H1 (cell line): ENCODE data around the gene ANKFN1. TPM values are rescaled to one million over a fixed set of nuclear protein-coding genes. Genes with fewer than 3 reads are reported as not detected.

ENCODE experiments used
- RNF2 ChIP-seq: fragments of 200-900, 300-1000 bp; sonication (generic); IDR thresholded peaks from 2 replicates; pipeline ENCODE4 v1.7.1; 2016; ENCODE audit warnings: borderline replicate concordance, low read depth, mild to moderate bottlenecking, antibody characterized with exemption, low read length; ENCODE audit not compliant: poor library complexity, severe bottlenecking; ENCODE audit errors: missing control alignments
- polyA plus RNA-seq, 7 experiments: library from polyadenylated mRNA; depleted of rRNA in 3 of 7; stranded (reverse) in 5 of 7; unstranded in 2 of 7; fragments of >200 nt in 5 of 7; fragments of 200-250 nt in 2 of 7; gene quantifications; 1 replicate in 5 of 7; 2 replicates in 1 of 7; 4 replicates in 1 of 7; pipeline versions ENCODE4 v1.2.1 to v1.2.3, GENCODE V29; 2011 to 2013; ENCODE audit warnings: missing spikeins in 2 of 7, mixed read lengths in 2 of 7
- total RNA-seq: library from RNA; stranded (reverse); fragmentation: NEBNext Ultra II Directional; extraction: Animal tissue kit (Norgen Biotek cat#: 25700); gene quantifications from 2 replicates; pipeline ENCODE4 v1.2.1, GENCODE V29; 2021

Gene ANKFN1
- total and polyA plus RNA-seq, 2 of the 8 experiments (the other 6 are each of a cell fraction or from before 2014, with no cell fraction given), result not detected

- no peak for TF ChIP-seq RNF2
These were observed 304.2 kb downstream of the ANKFN1 start (continued) for GRCh38 chr17:56457501-56457900.
